ENCODE measurements around the gene ANKRD63. TPM values are rescaled to one million over a fixed set of nuclear protein-coding genes. Genes with fewer than 3 reads are reported as not detected.

The ANKRD63 gene
- total RNA-seq, 1 donor from 2014 or later, result not detected

DNA sequence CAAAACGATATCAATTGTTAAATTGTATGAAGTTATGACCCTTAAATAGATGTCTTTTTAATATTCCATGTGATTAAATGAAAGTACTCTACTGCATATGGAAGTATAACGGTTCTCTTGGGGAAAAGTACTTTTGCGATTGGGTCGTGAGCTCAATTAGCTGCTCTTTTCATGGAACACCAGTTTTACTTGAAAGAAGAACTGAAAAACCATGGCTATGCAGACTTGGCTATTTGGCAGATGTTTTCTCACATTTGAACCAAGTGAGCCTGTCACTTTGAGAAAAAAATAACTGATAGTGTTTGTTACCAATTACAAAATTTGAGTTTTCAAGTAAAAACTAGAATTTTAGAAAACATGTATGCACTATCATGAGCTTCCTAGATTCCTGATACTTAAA is 34.7 kb upstream of the ANKRD63 start:
- TF ChIP-seq, protein P1, sequence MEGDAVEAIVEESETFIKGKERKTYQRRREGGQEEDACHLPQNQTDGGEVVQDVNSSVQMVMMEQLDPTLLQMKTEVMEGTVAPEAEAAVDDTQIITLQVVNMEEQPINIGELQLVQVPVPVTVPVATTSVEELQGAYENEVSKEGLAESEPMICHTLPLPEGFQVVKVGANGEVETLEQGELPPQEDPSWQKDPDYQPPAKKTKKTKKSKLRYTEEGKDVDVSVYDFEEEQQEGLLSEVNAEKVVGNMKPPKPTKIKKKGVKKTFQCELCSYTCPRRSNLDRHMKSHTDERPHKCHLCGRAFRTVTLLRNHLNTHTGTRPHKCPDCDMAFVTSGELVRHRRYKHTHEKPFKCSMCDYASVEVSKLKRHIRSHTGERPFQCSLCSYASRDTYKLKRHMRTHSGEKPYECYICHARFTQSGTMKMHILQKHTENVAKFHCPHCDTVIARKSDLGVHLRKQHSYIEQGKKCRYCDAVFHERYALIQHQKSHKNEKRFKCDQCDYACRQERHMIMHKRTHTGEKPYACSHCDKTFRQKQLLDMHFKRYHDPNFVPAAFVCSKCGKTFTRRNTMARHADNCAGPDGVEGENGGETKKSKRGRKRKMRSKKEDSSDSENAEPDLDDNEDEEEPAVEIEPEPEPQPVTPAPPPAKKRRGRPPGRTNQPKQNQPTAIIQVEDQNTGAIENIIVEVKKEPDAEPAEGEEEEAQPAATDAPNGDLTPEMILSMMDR (IDR thresholded peaks at IDR 0.05; ENCODE audit: insufficient read depth, low read length, poor library complexity, severe bottlenecking), result no peak
- Histone ChIP-seq H3K27me3 (ENCODE audit: control insufficient read depth, insufficient read depth, low read length) (peaks cover 9% of the 10 kb centered on the region), H3K36me3 (ENCODE audit: control insufficient read depth, insufficient read depth, low read length) (no peaks in the 10 kb centered on the region), H3K4me3 (ENCODE audit: low read depth, low read length) (no peak overlapping the region)
- no peak for DNase-seq (ENCODE audit: low read depth)

DNA sequence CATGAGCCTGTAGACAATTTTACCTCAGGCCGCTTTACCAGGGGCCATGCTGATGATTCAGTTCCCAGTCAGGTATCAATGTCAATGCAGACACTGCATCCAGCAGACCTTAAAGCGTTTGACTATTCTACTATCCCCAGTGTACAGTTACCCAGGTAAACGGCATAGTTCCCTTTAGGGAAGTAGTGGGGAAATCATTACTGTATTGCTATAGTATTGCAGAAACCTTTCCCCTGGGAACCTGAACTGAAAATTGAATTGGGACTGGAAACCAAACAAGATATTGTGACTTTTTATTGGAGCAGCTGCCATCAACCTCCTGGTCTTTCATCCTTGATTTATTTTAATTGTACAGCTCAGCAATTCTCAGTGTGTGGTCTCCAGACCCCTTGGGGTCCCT is 34.1 kb upstream of the ANKRD63 start:
- Histone ChIP-seq H3K4me3 (ENCODE audit: low read depth, low read length) (no peak overlapping the region), H3K27me3 (ENCODE audit: control insufficient read depth, insufficient read depth, low read length) (peaks cover 13% of the 10 kb centered on the region), H3K36me3 (ENCODE audit: control insufficient read depth, insufficient read depth, low read length) (no peaks in the 10 kb centered on the region)
- TF ChIP-seq, protein P1 (IDR thresholded peaks at IDR 0.05; ENCODE audit: insufficient read depth, low read length, poor library complexity, severe bottlenecking), result no peak
- no peak for DNase-seq (ENCODE audit: low read depth)

DNA sequence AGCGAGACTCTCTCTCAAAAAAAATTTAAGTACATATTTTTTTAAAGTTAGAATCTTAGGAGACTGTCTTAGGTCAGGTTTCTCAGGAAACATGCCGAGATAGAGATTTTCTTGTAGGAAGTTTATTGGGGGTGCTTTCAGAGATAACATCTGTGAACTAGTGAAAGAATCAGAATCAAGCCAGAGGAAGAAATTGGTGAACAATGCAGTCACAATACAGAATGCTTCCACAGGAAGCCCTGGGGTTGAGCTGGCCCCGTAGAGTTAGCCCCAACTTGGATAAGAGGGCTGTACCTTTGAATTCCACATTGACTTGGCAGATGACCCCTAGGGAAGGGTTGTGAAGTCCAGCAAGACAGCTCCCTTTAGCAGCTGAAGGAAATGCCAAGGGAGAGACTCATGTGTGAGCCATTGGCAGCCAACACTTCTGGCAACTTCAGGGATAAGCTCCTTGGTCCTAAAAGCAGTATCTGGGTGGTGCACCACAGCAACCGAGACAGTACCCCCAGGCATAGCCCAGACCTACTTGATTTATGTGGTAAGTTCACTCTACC is 31.9 kb upstream of the ANKRD63 start:
- Histone ChIP-seq H3K4me3 (ENCODE audit: low read depth, low read length) (no peak overlapping the region), H3K27me3 (ENCODE audit: control insufficient read depth, insufficient read depth, low read length) (peaks cover 23% of the 10 kb centered on the region), H3K36me3 (ENCODE audit: control insufficient read depth, insufficient read depth, low read length) (no peaks in the 10 kb centered on the region)
- DNase-seq (ENCODE audit: low read depth), result no peak
- TF ChIP-seq, protein P1 (IDR thresholded peaks at IDR 0.05; ENCODE audit: insufficient read depth, low read length, poor library complexity, severe bottlenecking), result no peak

DNA sequence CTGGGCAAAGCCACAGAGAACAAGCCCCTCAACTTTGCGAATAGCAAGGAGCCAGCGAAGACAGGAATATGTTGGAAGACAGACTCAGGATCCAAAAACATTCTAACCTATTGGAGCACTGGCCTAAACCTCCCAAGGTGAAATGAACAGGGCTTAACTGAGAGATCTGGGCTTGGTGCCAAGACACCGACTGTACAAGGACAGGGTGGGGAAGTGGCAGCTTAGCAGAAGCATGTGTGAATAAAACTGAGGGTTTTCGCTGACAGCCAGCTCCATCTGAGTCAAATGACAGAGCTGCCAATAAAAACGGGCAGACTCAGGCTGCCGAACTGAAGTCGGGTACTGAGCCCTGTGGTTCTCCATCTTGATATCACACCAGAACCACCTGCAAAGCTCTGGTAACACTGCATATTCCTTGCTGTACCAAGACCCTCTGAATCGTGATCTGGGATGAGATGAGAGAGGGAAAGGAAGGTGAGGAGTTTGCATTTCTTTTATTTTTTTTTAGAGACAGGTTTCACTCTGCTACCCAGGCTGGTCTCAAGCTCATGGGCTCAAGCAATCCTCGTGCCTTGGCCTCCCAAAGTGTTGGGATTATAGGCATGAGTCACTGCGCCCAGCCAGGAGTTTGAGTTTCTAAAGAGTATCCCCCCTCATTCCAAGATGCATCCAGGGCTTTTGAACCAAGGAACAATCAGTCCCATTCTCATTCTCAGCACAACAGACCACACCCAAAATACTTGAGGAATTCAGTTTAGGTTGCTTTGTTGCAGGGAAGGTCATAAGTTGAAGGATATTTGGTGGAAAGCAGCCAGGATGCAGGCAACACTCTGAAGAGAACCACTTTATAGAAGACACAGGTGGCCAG is 30.9 kb upstream of the ANKRD63 start:
- TF ChIP-seq, protein P1 (IDR thresholded peaks at IDR 0.05; ENCODE audit: insufficient read depth, low read length, poor library complexity, severe bottlenecking), result no peak
- no peak for DNase-seq (ENCODE audit: low read depth)
- no peak overlapping the region for H3K4me3 ChIP-seq (ENCODE audit: low read depth, low read length)
- H3K27me3 ChIP-seq (ENCODE audit: control insufficient read depth, insufficient read depth, low read length), result peaks cover 23% of the 10 kb centered on the region
- H3K36me3 ChIP-seq (ENCODE audit: control insufficient read depth, insufficient read depth, low read length), result no peaks in the 10 kb centered on the region

DNA sequence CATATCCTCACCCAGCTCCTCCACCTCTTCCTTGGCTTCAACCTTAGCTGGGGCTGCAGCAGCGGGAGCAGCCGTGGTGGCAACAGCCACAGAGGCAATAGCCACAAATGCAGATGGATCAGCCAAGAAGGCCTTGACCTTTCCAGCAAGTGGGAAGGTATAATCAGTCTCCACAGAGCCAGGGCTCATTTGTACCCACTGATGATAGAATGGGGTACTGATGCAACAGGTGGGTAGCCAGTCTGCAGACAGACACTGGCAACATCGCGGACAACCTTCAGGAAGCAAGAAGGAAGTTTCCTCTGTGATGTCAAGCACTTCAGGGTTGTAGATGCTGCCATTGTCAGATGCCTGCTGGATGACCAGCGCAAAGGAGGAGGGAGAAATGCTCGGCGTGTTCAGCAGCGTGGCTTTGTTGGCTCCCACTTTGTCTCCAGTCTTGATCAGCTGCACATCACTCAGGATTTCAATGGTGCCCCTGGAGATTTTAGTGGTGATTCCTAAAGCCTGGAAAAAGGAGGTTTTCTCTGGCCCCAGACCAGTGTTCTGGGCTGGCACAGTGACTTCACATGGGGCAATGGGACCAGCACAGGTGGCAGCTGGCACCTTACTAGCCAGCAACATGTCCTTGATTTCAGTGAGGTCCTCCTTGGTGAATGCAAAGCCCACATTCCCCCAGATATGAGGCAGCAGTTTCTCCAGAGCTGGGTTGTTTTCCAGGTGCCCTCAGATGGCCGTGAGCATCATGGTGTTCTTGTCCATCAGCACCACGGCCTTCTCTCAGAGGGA is 29.7 kb upstream of the ANKRD63 start:
- no peak for DNase-seq (ENCODE audit: low read depth)
- TF ChIP-seq, protein P1 (IDR thresholded peaks at IDR 0.05; ENCODE audit: insufficient read depth, low read length, poor library complexity, severe bottlenecking), result no peak
- H3K36me3 ChIP-seq (ENCODE audit: control insufficient read depth, insufficient read depth, low read length), result no peaks in the 10 kb centered on the region

More for the DNA sequence above, 29.7 kb upstream of the ANKRD63 start:
- Histone ChIP-seq H3K4me3 (ENCODE audit: low read depth, low read length) (no peak overlapping the region), H3K27me3 (ENCODE audit: control insufficient read depth, insufficient read depth, low read length) (peaks cover 23% of the 10 kb centered on the region)

Data from kidney epithelial cell (primary cell).